ENCODE results near the gene SYNM. TPM values are rescaled to one million over a fixed set of nuclear protein-coding genes. Genes with fewer than 3 reads are reported as not detected.

SYNM gene
- total RNA-seq, 4 donors from 2014 or later: 4.7 to 32.8 (median 10.7) TPM

DNA sequence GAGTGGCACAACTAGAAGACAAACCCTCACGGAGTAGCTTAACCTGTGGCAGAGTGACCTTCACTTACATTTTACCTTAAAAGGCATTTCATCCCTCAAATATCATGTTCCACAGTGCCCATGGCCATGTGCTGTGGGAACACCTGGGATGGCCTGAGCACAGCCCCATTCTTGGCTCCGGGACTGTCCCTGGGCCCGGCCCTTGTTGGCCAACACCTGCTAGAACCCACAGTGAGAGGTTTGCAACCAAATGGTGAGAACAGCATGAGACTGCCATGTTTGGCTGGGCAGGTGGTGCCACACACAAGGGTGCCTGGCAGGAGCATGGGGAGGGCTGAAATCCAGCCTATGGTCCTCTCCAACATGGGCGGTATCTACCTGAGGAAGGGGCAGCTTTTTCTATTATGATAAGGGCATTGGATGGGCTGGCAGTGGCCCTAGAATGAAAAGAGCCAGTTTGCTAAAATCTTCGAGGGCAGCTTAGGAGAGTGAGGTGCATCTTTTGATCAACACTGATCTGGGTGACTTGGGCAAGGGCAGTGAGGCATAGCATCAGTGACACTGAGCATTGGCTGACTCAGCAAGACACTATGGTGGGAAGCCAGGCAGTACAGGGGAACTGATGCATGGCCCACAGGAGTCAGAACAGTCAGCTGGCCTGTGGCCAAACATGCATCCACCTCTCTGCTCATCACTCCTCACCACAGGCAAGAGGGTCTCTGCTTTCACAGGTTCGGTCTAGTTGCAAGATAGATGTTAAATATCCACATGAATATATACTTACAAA is 53.9 kb downstream of the SYNM start:
- TF ChIP-seq CTCF (IDR thresholded peaks at IDR 0.05): no peak
- no peak for TF ChIP-seq POLR2A (IDR thresholded peaks at IDR 0.05)
- 96 to 98% methylated on average over 6 of the region's 6 CpGs for WGBS, 2 donors
- DNase-seq (ENCODE audit: low spot score in 2 of 2): peak in 1 of 2 donors; percentile 59
- intact Hi-C loops (cut with DNase I; ENCODE audit: low total_unique reads): no loop called here
- H3K4me3 ChIP-seq (ENCODE audit: low read depth, poor library complexity, severe bottlenecking): no peak overlapping the region

DNA sequence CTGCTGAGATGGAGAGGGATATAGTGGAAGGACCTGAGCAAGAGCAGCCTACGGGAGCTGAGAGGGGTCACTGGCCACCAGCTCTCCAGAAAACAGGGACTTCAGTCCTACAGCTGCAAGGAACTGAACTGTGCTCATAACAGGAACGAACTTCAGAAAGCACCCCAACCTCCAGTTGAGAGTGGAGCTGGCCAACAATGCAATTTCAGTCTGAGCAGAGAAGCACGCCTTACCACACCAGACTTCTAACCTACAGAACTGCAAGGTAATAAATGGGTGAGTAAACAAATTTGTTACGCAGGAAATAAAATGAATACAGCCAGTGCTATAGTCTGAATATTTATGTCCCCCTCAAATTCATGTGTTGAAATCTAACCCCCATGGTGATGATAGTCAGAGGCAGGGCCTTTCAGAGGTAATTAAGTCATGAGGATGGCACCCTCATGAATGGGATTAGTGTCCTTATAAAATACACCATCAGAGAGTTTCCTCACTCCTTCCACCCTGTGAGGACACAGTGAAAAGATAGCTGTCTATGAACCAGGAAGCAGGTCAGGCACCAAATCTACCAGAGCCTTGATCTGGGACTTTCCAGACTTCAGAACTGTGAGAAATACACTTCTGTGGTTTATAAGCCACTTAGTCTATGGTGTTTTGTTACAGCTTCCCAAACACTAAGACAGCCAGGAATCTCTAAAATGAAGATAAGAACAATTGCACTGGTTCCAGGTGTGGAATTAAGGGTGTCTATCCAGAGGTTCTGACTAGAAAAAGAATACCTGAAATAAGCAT is 58.6 kb downstream of the SYNM start:
- H3K4me3 ChIP-seq (ENCODE audit: low read depth, poor library complexity, severe bottlenecking): no peak overlapping the region
- TF ChIP-seq CTCF (IDR thresholded peaks at IDR 0.05) (no peak), POLR2A (IDR thresholded peaks at IDR 0.05) (no peak)
- no peak for DNase-seq (ENCODE audit: low spot score in 2 of 2)
- intact Hi-C loops (cut with DNase I; ENCODE audit: low total_unique reads): no loop called here
- WGBS, 2 donors: 82 to 93% methylated on average over 4 of the region's 4 CpGs

- WGBS, 2 donors: 96 to 98% methylated on average over 3 of the region's 3 CpGs
- TF ChIP-seq POLR2A (IDR thresholded peaks at IDR 0.05) (no peak), CTCF (IDR thresholded peaks at IDR 0.05) (no peak)
- DNase-seq (ENCODE audit: low spot score in 2 of 2): no peak
- H3K4me3 ChIP-seq (ENCODE audit: low read depth, poor library complexity, severe bottlenecking): no peak overlapping the region
- intact Hi-C loops (cut with DNase I; ENCODE audit: low total_unique reads): no loop called here
Measured at GRCh38 chr15:99164119-99164518, 59.2 kb downstream of the SYNM start.

DNA sequence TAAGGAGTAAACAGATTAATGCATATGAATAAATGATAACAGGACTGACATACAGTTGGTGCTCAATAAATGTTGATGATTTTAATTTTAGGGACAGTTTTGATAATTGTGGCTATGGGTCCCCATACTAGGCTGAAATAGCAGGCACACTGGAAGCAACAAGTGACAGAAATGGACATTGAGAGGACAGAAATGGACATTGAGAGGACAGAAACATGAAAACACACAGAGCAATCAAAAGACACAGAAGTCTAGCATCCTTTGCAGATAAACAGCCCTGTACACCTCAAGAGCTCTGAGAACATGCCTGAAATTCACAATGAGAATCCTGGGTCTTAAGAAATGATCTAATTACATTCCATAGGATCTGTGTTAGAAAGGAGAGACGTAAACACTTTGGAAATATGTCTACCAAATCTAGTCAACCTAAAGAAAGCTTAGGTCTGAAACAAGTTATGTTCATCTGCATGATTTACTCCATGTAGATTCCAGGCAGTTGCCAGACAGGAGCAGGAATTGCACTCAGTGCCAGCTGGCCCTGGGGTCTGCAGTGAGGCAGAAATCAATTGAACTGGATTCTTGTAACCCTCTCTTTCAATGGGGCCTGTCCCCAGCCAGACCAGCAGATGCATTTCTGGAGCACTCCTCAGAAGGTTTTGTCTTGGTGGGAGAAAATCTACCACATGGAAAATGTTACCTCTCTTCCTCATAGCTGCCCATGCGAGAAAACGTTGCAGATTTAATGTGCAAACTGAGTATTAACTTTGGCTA is 60.3 kb downstream of the SYNM start:
- H3K4me3 ChIP-seq (ENCODE audit: low read depth, poor library complexity, severe bottlenecking): no peak overlapping the region
- intact Hi-C loops (cut with DNase I; ENCODE audit: low total_unique reads): no loop called here
- 88 to 93% methylated on average over 3 of the region's 3 CpGs for WGBS, 2 donors
- DNase-seq (ENCODE audit: low spot score in 2 of 2): no peak
- TF ChIP-seq CTCF (IDR thresholded peaks at IDR 0.05): no peak
- TF ChIP-seq POLR2A (IDR thresholded peaks at IDR 0.05): no peak

- 84 to 85% methylated on average over 23 of the region's 23 CpGs for WGBS, 2 donors
- no peak for TF ChIP-seq POLR2A (IDR thresholded peaks at IDR 0.05)
- TF ChIP-seq CTCF (IDR thresholded peaks at IDR 0.05): no peak
- no peak overlapping the region for H3K4me3 ChIP-seq (ENCODE audit: low read depth, poor library complexity, severe bottlenecking)
- DNase-seq (ENCODE audit: low spot score in 2 of 2): no peak
- intact Hi-C loops (cut with DNase I; ENCODE audit: low total_unique reads): no loop called here
Measured at GRCh38 chr15:99165956-99166689, 61.2 kb downstream of the SYNM start.
